Natural killer cell (primary cell): ENCODE measurements around the gene AP4M1. TPM values are rescaled to one million over a fixed set of nuclear protein-coding genes. Genes with fewer than 3 reads are reported as not detected.

Source experiments
- ATAC-seq, 3 donors: fragments of 150-1000 bp in 2 of 3; fragments of 200-7000 bp in 1 of 3; cut with Tn5 transposase; 1 replicate in 1 of 3; 2 replicates in 2 of 3; pipeline ENCODE4 v1.10.0; 2021; ENCODE audit warnings: mild to moderate bottlenecking in 2 of 3, moderate library complexity in 2 of 3
- DNase-seq, 2 donors: peaks; one replicate each; pipeline versions ENCODE4 v3.0.0 to v3.0.0-alpha.2; 2013 to 2021; ENCODE audit warnings: mixed read lengths in 1 of 2
- H3K27ac ChIP-seq: one replicate; pipeline ENCODE4 v1.5.1; 2013; ENCODE audit warnings: mild to moderate bottlenecking, low read length
- H3K27me3 ChIP-seq: one replicate; pipeline ENCODE4 v1.6.1; 2013; ENCODE audit warnings: low read length; ENCODE audit not compliant: control insufficient read depth, insufficient read depth
- H3K36me3 ChIP-seq: one replicate; pipeline ENCODE4 v1.6.1; 2013; ENCODE audit warnings: low read length; ENCODE audit not compliant: control insufficient read depth, insufficient read depth
- H3K4me1 ChIP-seq: one replicate; pipeline ENCODE4 v1.6.1; 2013; ENCODE audit warnings: low read length; ENCODE audit not compliant: control insufficient read depth, insufficient read depth
- H3K4me3 ChIP-seq: one replicate; pipeline ENCODE4 v1.5.1; 2013; ENCODE audit warnings: low read length
- H3K9me3 ChIP-seq: one replicate; pipeline ENCODE4 v1.6.1; 2013; ENCODE audit warnings: low read length; ENCODE audit not compliant: control insufficient read depth, insufficient read depth
- H3K27ac Mint-ChIP-seq, 2 donors: one replicate each; pipeline ENCODE4 v1.8.0; 2022; ENCODE audit warnings: mild to moderate bottlenecking in 2 of 2, mixed read lengths in 2 of 2, moderate library complexity in 1 of 2
- H3K27me3 Mint-ChIP-seq, 2 donors: one replicate each; pipeline ENCODE4 v1.8.0; 2022; ENCODE audit warnings: low read depth in 2 of 2, mixed read lengths in 2 of 2
- H3K36me3 Mint-ChIP-seq: one replicate; pipeline ENCODE4 v1.8.0; 2022; ENCODE audit warnings: mixed read lengths
- H3K4me1 Mint-ChIP-seq, 2 donors: one replicate each; pipeline ENCODE4 v1.8.0; 2022; ENCODE audit warnings: mixed read lengths in 2 of 2
- H3K4me3 Mint-ChIP-seq: one replicate; pipeline ENCODE4 v1.8.0; 2022; ENCODE audit warnings: mild to moderate bottlenecking, moderate library complexity, mixed read lengths
- H3K9me3 Mint-ChIP-seq, 2 donors: one replicate each; pipeline ENCODE4 v1.8.0; 2022; ENCODE audit warnings: mixed read lengths in 2 of 2
- CTCF ChIP-seq: fragments of 200-600 bp; IDR thresholded peaks from one replicate; pipeline ENCODE4 v1.8.0; 2022; ENCODE audit warnings: antibody characterized with exemption
- WGBS: methylation state at CpG from one replicate; pipeline ENCODE4 v1.1.7; 2013; ENCODE audit warnings: missing lambda C conversion rate; ENCODE audit not compliant: insufficient coverage; 5-methylcytosine and 5-hydroxymethylcytosine counted together
- intact Hi-C: fragments of 100-400 bp; cut with micrococcal nuclease; formaldehyde crosslinking; loops from one replicate; pipeline ENCODE4 v1.14.2; 2022
- total RNA-seq, 4 donors: library from RNA; stranded (reverse); fragments of 120-200 nt in 1 of 4; gene quantifications; one replicate each; pipeline versions ENCODE4 v1.2.3 to v1.2.4, GENCODE V29; 2013 to 2022

Gene AP4M1
- total RNA-seq, 3 donors from 2014 or later (not counting 1 experiment from before 2014, with no cell fraction given) = 8.4 to 12.8 (median 12.7) TPM

GRCh38 chr7:100107125-100107737 lies 5.8 kb downstream of the AP4M1 start:
- Mint-ChIP-seq H3K9me3 (no peaks in the 10 kb centered on the region), H3K36me3 (no peaks in the 10 kb centered on the region), H3K4me3 (no peak overlapping the region), H3K4me1 (peaks cover 0 to 10% of the 10 kb centered on the region in 2 donors), H3K27me3 (no peaks in the 10 kb centered on the region), H3K27ac (no peak overlapping the region)
- 95% methylated on average over 25 of the region's 25 CpGs for WGBS
- H3K36me3 ChIP-seq = peaks cover 39% of the 10 kb centered on the region
- intact Hi-C loops = loop anchor here (10.0 kb wide), 1 partner anchor 568 kb away; the partner anchor contains the start of gene GNB2
- H3K4me1 ChIP-seq = peaks cover 5% of the 10 kb centered on the region
- H3K27me3 ChIP-seq = no peaks in the 10 kb centered on the region
- DNase-seq = no peak
- ATAC-seq = no peak
- no peak overlapping the region for H3K4me3 ChIP-seq
- no peak overlapping the region for H3K27ac ChIP-seq
- H3K9me3 ChIP-seq = no peaks in the 10 kb centered on the region
- TF ChIP-seq CTCF = no peak

GRCh38 chr7:100107890-100108289 lies 6.4 kb downstream of the AP4M1 start:
- WGBS = 90% methylated on average over 11 of the region's 11 CpGs
- TF ChIP-seq CTCF = no peak

GRCh38 chr7:100109521-100110163 lies 8.2 kb downstream of the AP4M1 start:
- DNase-seq = no peak
- intact Hi-C loops = loop anchor here (10.0 kb wide), 1 partner anchor 565 kb away; the partner anchor contains the start of gene GNB2
- Histone ChIP-seq H3K4me3 (no peak overlapping the region), H3K27ac (no peak overlapping the region), H3K36me3 (peaks cover 45% of the 10 kb centered on the region), H3K9me3 (no peaks in the 10 kb centered on the region), H3K27me3 (no peaks in the 10 kb centered on the region), H3K4me1 (no peaks in the 10 kb centered on the region)
- WGBS = 93% methylated on average over 12 of the region's 12 CpGs
- no peak overlapping the region for H3K4me3 Mint-ChIP-seq
- no peaks in the 10 kb centered on the region for H3K27me3 Mint-ChIP-seq
- no peaks in the 10 kb centered on the region for H3K4me1 Mint-ChIP-seq
- no peak for ATAC-seq
- no peaks in the 10 kb centered on the region for H3K9me3 Mint-ChIP-seq
- no peaks in the 10 kb centered on the region for H3K36me3 Mint-ChIP-seq
- no peak overlapping the region for H3K27ac Mint-ChIP-seq
- TF ChIP-seq CTCF = no peak

More at GRCh38 chr7:100107890-100108289, 6.4 kb downstream of the AP4M1 start:
- Mint-ChIP-seq H3K36me3 (no peaks in the 10 kb centered on the region), H3K9me3 (no peaks in the 10 kb centered on the region), H3K27ac (no peak overlapping the region), H3K4me1 (peaks cover 0 to 5% of the 10 kb centered on the region in 2 donors), H3K27me3 (no peaks in the 10 kb centered on the region), H3K4me3 (no peak overlapping the region)
- Histone ChIP-seq H3K36me3 (peaks cover 43% of the 10 kb centered on the region), H3K4me1 (no peaks in the 10 kb centered on the region), H3K4me3 (no peak overlapping the region), H3K9me3 (no peaks in the 10 kb centered on the region), H3K27ac (no peak overlapping the region), H3K27me3 (no peaks in the 10 kb centered on the region)
- intact Hi-C loops = loop anchor here (10.0 kb wide), 1 partner anchor 567 kb away; the partner anchor contains the start of gene GNB2
- no peak for ATAC-seq
- no peak for DNase-seq
